ENCODE results near the gene ROS1.
"Not testable (repeated sequence)": the region's sequence is repeated elsewhere in the genome, so short reads cannot be mapped to it uniquely, and the experiment has no call there.

ROS1 gene

DNA sequence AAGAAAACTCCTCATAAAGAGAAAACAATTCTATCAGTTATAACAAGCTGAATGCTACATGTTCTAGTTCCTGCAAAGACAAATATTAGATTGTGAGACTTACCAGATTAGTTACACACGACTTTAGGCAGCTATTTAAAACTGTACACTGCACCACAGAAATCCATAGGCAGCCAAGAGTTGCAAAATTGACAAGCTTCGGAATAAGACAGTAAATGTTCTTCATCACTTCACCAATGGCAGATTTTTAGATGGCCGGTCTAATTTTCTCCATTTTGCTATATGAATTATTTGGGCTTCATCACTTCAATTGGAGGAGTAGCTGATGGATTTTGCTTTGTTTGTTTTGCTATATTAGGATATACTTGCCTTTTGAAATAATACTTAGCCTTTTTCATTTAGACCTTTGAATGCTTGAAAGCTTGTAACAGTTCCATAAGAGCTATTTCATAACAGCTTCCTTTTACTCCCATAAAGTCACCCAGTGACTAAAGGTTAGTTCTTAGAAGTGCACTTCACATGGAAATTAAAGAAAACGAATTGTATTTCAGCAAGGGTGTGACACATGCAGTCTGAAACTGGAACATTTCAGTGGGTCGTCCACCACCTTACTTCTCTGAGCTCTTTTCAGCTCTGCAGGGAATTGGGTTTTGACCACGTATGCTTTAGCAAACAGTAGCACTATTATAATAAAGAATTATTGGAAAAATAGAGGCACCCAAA lies at the start of gene ROS1:
ROS1 (minus strand) TSS at position 512 of the 723 bp plus-strand sequence; CDS start at position 226, 286 bp downstream.
- DNase-seq: no peak

DNA sequence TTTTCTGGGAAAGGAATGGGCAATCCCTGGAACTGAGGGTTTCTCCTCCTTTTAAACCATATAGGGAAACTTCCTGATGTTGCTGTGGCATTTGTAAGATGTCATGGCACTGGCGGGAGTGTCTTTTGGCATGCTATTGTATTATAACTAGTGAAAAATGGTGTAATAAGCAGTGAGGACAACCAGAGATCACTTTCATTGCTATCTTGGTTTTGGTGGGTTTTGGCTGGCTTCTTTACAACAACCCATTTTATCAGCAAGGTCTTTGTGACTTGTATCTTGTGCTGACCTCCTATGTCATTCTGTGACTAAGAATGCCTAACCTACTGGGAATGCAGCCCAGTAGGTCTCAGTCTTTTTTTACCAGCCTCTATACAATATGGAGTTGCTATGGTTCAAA lies 47.7 kb upstream of the ROS1 start:
- DNase-seq: no peak

DNA sequence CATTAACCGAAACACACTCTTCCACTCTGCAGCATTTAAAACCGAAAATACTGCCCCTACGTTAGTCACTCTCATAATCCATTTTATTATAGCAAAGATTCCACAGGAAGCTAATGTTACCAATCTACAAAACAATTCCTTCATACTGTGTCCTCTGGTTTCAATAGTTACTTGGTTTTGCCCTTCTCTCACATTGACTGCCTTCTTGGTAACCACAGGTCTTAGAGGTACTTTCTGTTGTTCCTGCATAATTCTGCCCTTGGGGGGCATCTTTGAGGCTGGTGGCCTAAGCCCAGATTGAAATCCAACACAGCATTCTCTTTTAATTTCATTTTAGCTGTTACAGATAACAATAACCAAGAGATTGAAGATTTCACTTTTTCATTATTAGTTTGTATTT lies 46.9 kb upstream of the ROS1 start:
- no peak for DNase-seq

DNA sequence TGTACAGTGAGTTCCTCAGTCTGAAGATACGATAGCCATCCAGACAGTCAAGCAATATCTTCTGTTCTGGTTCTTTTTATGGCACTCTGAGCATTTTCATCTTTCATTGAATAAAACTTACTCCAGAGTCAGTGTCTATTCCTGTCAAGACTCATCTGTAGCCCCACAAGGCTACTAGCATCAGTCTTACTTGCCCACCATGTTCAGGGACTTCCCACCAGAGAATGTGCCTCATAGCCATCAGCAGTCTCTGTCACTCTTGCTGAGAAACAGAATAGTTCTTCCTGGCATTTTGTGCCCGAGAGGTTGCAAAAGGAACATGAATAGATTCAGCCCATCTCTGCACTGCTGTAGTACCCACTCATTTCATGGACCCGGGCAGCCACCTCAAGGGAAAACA lies 44.0 kb upstream of the ROS1 start:
- DNase-seq: no peak

DNA sequence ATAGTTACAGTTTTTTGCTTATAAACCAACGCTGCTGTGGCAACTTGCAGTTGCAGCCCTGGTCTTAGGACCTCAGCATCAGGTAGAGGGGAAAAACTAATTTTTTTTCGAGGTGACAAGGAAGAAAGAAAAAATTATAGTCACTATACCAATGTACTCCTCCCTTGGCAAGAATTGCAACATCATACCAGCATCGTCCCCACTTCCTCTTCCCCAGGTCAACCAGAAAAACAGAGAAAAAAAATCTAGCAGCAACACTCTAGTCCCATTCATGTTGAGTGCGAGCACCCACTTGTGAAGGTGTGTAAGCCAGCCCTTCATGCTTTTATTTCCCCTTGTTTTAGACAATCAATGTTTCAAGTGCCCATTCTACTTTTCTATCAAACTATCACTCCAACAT lies 43.6 kb upstream of the ROS1 start:
- DNase-seq: no peak

DNA sequence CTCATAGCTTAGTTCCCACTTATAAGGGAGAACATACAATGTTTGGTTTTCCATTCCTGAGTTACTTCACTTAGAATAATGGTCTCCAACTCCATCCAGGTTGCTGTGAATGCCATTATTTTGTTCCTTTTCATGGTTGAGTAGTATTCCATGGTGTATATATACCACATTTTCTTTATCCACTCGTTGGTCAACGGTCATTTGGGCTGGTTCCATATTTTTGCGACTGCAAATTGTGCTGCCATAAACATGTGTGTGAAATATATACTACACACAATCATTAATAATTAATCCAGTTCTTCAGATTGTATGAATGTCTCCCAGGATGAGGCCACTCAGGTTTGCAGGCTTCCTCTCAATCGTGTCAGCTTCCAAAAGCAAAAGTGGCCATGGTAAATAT lies 42.8 kb upstream of the ROS1 start:
- not testable (repeated sequence) for DNase-seq

DNA sequence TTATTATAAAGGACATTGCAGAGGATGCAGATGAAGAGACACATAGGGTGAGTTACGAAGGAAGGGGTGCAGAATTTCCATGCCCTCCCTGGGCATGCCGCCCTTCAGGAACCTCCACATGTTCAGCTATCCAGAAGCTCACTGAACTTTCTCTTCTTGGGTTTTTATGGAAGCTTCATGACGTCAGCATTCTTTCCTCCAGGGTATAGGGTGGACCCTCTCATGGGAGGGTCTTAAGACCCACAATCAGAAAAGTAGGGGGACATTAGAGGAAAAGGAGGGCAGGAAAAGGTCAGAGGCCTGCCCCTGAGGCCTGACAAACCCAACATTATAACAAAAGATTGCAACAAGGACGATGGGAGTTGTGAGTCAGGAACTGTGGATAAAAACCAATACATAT lies 42.1 kb upstream of the ROS1 start:
- no peak for DNase-seq

DNA sequence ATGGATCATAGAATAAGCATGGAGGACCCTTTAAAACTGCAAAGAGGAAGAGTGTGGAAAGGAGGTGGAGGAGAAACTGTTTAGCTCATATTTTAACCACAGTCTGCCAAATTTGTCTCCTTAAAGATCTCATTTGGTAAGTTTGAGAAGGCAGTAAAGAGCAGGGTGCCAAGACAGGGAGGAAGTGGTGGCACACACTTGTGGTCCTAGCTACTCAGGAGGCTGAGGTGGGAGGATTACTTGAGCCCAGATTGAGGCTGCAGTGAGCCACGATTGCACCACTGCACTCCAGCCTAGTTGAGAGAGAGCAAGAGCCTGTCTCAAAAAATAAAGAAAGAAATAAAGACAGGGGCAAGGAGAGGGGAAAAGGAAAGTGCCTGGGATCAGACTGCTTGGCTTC lies 39.9 kb upstream of the ROS1 start:
- no peak for DNase-seq

DNA sequence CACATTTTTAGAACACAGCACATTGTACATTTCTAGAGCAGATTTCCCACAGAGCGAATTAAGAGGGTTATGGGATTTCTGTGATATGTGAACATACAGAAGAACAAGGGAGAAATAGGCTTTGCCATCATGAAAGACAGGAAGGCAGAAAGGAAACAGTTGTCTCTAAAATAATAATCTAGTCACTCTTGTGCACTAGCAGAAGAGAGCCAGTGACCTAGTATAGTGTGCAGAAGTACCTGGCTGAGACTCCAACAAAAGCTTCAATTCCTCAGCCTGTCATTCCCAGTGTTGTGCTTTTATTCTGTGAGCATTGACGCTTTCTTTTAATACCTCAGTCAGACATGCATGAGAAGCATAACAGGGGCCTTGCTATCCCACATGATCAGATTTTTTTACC lies 39.0 kb upstream of the ROS1 start:
- no peak for DNase-seq

DNA sequence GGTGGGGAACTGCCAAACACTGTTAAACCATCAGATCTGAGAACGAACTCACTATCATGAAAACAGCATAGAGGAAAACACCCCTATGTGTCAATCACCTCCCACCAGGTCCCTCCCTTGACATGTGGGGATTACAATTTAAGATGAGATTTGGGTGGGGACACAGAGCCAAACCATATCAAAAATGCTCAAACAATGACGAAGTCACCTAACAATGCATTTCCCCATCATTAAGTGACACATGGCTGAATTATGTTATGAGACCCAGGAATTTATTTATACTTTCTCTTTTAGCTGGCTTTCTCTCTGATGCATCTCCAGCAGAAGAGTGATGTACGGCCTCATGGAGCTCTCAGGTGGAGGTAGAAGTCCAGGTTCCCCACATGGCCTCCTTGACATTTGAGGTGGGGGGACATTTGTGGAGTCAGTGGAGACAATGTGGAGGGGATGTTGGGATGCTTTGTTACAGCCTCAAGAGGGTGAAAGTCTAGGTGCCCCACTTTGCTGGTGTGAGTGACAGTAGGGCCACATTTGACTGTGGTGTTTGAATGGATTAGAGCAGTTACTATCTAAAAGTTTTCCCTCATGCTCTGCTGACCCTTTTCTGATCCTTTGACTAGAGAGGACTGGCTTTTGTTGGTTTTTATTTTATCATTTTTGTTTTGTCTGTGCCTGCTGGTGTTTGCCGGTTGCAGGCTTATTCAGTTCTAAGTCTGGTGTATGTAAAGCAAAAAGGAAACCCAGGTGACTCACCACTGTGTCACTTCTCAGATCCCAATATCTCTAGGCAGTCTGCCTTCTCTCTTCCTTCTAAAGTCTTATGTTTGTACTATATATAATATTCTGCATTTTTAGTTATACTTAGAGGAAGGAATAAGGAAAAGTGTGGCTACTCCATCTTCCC lies 38.3 kb upstream of the ROS1 start:
- DNase-seq: no peak

DNA sequence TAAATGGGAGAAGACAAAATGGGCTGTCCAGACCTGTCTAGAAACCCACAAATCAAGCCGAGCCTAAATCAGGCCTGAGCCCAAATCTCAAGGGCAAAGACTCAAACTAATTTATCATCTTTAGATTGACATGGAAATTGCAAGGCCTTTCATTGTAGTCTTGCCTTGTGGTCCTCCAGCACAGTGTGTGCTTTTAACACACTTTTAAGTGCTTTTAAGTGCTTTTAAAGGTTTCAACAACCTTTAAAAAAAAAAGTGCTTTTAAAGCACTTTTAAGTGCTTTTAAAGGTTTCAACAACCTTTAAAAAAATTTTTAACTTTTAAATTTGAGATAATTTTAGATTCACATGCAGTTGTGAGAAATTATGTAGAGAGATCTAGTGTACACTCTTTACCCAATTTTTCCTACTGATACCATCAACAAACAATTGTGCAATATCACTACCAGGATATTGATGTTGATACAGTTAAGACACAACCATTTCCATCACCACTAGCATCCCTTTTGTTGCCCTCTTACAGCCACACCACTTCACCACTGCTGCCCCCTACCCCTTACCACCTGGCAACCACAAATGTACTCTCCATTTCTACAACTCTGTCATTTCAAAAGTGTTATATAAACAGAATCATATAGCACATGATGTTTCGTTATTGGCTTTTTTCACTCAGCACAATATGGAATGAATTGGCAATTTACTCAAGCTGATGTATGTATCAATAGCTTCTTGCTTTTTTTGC lies 33.6 kb upstream of the ROS1 start:
- no peak for DNase-seq

DNA sequence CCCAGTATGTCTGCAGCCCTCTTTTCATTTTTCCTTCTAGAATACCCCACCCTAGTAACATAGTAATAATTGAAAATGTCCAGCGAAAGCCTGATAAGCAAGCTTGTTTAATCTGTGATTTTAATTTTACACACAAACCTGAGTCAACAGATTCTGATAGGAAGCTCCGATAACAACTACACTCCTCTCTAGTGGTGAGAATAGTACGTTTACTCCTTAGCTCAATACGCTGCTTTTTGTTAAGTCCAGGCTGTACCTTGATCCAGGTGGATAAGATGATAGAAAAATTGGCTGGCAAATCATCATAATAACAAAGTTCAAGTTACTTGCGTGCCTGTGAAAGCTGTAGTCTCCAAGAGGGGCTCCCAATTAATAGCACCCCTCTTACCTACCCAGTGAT lies 31.3 kb upstream of the ROS1 start:
- no peak for DNase-seq

DNA sequence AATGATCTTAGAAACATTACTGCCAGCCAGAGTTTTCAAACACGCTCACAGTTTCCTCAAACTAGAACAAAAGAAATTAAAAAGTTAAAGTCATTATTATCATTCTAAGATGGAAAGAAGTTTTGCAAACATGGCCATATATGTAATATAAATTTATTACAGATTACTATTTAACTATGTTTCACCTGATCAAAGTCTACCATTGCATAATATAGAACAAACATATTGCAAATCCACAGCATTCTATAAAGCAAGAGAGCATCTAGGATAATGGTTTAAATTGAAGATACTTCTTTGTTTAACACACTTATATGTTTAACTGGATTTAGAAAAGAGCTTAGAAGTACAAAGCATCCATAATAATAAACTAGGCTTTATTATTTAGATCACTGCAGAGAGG lies 30.5 kb upstream of the ROS1 start:
- DNase-seq: no peak

DNA sequence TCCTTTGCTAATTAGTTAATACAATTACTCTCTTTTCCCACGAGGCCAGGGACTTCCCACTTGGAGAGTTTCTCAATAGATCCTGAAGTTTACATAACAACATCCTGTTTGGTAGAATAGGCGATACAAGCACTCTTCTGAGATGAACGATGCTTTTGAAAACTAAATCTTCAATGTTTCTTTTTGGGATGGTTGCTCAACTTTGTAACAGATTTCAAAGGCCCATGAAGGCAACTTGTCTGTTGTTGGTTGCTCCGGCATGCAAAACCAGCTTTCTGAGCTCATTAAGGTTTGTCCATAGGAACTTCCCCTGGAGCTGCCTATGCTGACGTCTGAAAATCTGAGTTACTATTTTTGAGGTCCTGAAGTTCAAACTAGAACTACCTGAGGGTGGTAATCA lies 25.9 kb upstream of the ROS1 start:
- no peak for DNase-seq

DNA sequence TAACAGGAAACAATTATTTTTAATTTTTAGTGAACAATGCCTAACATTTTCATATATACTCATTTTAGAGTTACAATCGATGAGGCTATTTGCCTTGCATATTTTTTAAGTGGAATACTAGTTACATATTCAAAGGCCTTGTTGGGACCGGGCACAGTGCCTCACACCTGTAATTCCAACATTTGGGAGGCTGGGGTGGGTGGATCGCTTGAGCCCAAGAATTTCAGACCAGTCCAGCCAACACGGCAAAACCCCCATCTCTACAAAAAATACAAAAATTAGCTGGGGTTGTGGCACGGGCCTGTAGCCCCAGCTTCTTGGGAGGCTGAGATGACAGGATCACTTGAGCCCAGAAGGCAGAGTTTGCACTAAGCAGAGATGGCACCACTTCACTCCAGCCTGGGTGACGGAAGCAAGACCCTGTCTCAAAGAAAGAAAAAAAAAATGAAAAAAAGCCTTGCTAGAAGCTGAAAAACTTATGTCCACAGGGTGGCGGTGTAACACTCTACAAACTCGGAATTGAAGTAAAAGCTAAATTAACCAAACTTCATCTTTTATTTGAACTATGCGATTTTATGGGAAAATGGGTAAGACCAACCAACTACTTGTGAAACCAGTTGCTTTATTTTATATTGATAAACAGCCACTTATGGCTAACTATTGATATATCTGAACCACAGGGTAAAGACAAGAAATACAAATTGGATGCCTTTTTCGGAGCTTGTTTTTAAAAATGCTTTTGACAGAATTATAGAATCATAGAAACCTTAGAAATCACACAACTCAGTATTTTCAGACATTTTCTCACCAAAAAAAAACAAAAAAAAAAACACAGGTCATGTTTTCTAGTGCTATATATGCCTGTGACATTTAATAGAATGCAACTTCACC lies 24.1 kb upstream of the ROS1 start:
- DNase-seq: no peak

DNA sequence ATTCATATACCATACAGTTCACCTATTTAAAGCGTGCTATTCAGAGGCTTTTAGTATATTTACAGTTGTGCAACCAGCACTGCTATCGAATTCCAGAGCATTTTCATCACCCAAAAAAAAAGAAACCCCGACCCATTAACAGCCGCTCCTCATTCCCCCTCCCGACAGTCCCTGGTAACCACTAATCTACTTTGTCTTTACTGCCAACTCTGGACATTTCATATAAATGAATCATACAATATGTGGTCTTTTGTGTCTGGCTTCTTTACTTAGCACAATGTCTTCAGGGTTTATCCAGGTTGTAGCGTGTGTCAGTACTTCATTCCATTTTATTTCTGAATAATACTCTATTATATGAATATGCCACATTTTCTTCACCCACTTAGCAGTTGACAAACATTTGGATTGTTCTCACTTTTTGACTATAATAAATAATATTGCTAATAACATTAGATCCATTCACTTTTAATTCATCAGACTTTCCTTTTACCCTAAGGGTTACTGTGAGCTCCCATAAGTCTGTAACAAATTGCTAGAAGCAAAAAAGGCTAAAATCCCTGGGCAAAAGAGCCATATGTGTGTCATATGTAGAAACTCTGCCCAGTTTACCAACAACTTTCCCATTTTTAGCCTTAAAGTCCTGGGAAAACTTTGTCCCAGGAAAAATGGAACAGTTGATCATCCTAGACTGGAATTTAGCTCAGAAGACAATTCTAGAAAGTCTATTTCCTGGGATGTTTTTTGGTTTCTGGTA lies 23.2 kb upstream of the ROS1 start:
- no peak for DNase-seq

DNA sequence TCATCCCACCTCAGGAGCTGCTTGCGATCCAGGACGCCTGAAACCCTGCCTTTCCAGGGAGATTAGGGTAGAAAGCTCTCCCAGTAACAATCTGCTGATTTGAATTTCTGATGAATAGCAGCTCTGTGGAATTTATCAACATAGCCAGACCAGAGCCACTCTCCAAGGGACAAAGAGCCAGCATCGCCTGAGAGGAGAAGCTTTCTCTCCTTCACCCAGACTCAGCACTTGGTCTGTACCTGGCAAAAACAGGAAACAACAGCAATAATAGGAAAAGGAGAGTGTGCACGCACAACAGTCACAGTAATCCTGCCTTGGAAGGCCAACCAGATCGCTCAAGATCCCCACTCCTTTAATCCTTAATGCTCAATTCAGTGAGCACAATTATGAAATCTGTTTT lies 22.3 kb upstream of the ROS1 start:
- no peak for DNase-seq

DNA sequence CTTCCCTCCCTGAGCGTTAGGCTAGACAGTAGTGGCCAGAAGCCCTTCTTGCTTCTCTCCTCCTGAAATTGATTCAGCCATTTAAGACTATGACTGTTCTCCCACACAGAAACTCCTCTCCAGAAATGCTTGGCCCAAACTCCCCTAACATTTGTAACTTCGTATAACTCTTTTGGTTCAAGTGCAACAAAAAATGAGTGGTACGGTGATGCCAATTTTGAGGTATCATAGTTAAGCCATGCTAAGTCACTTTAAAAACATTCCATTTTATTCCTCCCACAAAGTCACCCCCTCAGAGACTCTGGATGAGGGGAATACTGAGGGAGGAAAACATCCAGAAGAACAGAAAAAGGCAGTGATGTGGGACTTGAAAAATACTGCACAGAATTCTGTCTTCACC lies 21.1 kb upstream of the ROS1 start:
- DNase-seq: no peak

DNA sequence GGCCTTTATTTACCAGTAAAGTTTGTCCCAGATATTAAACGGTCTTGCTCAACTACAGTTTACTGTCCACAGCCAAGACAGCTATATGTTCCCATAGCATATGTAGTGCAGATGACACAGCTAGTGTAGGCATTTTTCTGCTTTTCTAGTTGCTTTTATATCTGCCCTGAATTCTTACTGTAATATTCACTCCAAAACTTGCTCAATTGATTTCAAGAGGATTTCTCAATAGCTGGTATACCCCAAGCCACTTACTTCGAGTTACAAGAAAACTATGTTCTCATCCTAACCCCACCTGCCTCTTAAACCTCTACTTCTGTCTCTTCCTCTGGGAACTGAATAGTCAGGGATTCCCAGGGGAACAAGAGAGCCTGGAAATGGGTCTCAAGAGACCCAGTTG lies 18.9 kb upstream of the ROS1 start:
- no peak for DNase-seq

DNA sequence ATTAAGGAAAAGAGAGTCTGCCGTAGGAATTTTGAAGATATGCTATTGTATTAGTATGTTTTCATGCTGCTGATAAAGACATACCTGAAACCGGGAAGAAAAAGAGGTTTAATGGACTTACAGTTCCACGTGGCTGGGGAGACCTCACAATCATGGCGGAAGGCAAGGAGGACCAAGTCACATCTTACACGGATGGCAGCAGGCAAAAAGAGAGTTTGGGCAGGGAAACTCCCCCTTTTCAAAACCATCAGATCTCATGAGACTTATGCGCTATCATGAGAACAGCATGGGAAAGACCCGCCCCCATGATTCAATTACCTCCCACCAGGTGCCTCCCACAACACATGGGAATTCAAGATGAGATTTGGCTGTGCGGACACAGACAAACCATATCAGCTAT lies 16.6 kb upstream of the ROS1 start:
- DNase-seq: not testable (repeated sequence)

DNA sequence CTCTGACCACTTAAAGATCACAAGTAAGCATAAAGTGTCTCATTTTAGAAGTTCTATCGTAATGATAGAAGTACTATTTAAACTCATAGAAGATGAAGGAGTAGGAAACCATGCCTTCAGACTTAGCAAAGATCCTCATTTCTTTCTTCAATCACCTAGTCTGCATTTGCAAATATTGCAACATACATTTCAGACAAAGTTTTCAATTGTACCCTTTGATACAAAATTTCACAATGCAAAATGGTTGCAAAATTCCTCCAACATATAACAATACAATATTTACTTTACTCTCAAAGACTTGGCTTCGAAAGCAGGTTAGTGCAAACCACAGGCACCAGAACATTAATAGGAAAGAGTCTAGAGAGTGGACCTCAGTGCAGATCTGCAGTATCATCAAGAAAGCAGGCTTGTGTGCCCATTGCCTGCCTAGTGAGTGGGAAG lies 16.1 kb upstream of the ROS1 start:
- DNase-seq: no peak

Data from SIG-M5 (cell line).